GM19023 (cell line): ENCODE data around the gene SCRT2.

Experiments
- ATAC-seq: cut with Tn5 transposase; IDR thresholded peaks from one replicate; pipeline ENCODE4 v1.9.1; 2021; ENCODE audit warnings: mild to moderate bottlenecking, moderate library complexity; ENCODE audit not compliant: unreplicated experiment

SCRT2 gene

GRCh38 chr20:673603-674001 is 2.0 kb downstream of the SCRT2 start:
- no peak for ATAC-seq

- ATAC-seq = no peak
These were observed 2.5 kb downstream of the SCRT2 start for GRCh38 chr20:672963-673602.

DNA sequence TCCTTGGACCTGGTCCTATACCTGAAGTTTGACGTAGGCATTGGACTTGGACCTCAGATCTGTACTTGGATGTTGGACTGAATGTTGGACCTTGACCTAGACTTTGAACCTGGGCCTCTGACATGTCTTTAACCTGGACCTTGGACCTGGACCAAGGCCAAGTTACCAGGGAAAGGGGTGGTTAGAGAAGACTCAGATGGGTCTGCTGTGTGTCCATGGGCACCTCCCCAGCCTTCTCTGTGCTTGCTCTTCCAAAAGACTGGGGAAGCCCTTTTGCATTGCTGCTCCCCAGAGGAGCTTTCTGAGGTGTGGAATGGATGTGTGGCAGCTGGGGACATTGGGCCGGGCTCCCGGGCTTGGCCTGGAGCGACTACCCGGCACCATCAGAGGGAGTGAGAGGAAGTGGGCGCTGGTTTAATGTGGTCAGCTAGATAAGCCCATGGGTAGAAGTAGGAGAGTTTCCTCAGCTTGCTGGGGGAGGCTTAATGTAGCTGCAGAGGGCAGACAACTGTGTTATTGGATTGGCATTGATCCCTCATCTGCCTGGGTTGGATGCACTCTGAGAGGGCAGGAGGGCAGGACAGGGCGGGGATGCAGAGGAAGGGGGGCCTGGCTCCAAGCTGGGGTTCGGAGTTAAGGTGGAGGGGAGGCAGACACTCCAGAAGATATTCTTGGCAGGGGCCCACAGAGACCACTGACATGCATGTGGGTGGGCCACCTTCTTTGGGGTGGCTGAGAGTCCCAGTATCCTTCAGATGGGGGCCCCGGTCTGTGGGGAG is 4.2 kb downstream of the SCRT2 start:
- ATAC-seq = no peak

DNA sequence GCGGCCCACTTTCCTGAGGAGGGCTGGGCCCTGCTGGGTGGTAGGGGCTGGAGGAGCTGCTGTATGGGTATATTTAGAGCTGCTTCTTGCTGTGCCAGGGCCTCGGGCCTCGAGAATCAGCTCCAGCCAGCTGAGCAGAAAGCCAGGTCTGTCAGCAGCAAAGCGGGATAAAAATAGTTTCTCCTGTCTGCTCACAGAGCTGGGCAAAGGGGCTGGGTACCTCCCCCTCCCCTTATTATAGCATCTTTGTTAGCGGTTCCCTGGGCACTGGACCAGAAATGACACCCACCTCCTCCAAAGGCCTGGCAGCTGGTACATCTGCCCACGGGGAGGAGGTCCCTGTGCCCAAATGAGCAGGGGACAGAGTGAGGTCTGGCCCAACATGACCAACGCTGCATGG is 6.0 kb downstream of the SCRT2 start:
- ATAC-seq = no peak

DNA sequence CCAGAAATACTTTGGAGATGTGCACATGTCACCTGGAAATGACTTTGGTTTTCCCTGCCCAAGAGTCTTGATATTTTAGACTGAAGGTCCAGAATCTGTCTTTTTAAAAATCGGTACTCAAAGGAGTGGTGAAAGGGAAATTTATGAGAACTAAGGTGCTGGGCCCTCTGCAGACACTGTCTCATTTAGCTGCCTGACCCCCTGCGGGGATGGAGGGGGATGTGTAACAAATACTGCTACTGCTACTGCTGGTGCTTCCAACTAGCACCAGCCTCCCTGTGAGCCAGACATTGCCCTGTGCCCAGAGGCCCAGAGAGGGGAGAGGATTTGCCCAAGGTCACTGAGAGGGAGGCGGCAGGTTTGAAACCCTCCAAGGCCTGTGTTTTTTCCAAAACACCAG is 7.0 kb downstream of the SCRT2 start:
- no peak for ATAC-seq

- no peak for ATAC-seq
These were observed 7.6 kb downstream of the SCRT2 start for GRCh38 chr20:668050-668449.

DNA sequence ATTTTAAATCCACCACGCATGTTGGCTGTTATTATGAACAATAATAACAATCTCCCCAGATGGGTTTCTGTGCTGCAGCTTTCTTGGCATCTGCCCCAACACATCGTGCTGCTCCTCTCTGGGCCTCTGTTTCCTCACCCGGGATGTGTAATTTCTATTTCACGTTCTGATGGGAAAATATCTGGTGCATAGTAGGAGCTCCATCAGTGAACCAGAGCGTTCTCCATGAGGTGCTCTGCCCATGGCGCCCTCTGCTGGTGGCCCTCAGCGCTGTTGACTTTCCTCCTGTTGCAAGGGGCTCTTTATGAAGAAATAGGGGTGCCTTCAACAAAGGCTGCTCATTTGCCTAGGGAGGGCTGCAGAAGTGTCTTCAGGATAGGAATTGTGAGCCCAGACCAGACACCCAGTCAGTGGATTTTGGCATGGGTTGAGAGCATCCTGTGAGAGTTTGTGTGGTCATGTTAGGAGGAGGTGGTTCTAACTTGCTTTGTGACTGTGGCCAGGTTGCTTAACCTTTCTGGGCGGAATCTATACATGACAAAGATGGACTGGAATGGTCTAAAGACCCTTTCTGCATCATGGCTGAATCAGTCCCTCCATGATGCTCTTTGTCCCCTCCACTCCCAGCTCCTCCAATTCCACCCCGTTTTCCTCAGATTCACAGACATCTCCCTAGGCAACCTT is 8.1 kb downstream of the SCRT2 start:
- ATAC-seq = no peak

GRCh38 chr20:666877-667276 is 8.7 kb downstream of the SCRT2 start:
- no peak for ATAC-seq

GRCh38 chr20:665276-665675 is 10.3 kb downstream of the SCRT2 start:
- ATAC-seq = no peak

- no peak for ATAC-seq
These were observed 11.0 kb downstream of the SCRT2 start for GRCh38 chr20:664576-664975.

DNA sequence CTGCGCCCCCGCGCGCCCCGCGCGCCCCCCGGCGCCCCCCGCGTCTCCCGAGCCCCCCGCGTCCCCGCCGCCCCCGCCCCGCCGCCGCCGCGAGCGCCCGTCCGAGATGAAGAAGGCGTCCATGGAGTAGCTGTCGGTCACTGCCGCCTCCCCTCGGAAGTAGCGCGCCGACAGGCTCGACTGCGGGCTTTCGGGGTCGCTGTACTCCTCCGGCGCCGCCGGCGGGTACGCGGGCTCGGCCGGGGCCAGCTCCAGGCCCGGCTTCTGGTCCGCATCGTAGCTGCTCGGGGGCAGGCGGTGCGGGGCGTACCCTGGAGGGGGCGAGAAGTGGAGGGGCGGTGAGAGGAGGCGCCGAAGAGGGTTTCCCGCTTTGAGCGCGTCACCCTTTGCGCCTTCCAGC is 11.5 kb downstream of the SCRT2 start:
- ATAC-seq = no peak

- no peak for ATAC-seq
These were observed 12.1 kb downstream of the SCRT2 start for GRCh38 chr20:663315-664090.

DNA sequence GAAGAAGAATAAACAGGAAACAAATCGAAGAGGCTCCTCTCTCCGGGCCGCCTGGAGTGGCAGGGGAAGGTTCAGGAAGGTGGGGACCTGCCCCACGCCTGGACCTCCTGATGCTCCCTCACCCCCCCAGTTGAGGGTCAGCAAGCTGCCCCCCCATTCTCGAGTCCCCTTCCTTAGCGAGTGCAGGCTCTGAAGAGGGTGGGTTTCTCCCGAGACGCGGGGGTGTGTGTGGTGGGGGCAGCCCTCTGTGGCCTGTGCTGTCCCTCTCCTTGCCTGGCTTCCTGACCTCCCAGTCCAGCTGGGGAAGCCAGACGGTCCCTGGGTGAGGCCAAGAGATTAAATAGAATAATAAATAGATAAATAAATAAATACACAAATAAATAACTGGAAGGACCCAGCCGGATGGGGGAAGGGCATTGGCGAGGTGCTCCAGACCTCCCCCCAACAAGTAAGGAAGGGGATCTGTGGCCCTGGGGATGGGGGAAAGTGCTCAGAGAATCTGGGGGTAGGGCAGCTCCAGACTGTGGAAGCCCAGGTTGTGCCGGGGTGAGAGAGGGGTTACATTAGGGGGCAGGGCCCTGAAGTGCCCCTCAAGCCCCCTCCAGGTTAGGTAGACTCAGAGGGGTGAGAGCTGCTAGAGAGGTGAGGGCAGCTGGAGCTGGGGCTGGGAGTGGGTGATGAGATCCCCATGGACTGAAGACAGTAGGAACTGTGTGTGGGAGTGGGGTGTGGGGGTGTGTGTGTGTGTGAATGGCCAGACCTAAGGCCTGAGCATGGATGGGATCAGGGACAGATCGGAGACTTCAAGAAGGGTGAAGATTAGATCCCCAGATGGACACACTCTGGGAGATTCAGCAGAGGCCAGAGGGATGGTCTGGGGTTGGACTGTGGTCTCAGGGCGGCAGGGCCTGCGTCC is 13.1 kb downstream of the SCRT2 start:
- ATAC-seq = no peak

DNA sequence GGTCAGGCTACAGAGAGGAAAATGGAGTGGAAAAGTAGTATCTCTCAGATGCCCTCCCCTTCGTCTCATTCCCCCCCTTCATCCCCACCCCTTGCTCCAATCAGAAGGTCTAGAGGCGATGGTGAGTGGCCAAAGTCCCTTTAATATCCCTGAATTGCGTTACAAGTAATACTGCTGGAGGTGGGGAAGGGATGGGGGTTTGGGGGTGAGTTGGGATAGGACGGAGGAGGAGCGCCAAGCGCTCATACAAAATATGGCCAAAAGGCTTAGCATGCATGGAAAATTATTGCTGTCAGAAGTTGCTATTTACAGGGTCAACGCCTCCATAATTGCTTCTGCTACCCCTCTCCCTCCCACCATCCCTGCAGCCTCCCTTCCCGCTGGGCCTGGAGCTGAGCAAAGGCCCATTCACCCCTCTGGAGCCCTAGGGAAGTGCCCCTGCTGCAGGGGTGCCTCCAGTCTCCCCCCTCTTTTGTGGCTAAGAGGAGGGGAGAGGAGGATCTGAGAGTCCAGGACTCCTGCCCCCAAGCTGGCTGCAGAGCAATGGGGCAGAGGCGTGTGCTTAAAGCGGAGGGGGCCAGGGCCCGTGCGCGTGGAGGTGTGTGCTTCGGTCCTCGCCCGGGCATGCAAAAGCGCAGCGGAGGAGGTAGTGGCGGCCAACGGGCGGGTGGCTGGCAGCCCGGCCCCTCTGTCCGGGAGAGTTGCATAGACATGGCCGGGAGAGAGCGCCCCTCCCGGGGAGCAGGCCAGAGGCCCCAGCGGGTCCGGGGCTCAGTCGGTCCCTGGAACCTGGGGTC is 13.9 kb downstream of the SCRT2 start:
- no peak for ATAC-seq

DNA sequence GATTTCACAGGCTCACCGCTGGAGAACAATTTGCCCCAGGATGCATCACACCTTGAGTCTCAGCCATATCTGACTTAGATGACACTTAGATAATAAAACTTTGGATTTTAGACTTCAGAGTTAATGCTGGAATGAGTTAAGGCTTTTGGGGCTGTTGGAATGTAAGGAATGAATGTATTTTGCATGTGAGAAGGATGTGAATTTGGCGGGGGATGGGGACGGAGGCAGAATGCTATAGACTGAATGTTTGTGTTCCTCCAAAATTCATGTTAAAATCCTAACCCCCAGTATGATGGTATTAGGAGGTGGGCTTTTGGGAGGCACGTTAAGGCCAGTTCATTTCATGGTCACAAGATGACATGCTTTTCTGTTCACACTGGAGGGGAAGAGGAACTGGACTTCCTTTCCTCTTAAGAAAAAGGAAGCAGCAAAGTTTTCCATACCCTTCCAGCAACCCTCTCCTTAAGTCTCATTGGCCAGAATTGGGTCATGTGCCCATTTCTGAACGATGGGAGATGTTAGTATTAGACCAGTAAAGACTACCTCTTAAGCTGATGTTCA is 16.8 kb downstream of the SCRT2 start:
- ATAC-seq = no peak

GRCh38 chr20:658202-658601 is 17.4 kb downstream of the SCRT2 start:
- ATAC-seq = no peak

DNA sequence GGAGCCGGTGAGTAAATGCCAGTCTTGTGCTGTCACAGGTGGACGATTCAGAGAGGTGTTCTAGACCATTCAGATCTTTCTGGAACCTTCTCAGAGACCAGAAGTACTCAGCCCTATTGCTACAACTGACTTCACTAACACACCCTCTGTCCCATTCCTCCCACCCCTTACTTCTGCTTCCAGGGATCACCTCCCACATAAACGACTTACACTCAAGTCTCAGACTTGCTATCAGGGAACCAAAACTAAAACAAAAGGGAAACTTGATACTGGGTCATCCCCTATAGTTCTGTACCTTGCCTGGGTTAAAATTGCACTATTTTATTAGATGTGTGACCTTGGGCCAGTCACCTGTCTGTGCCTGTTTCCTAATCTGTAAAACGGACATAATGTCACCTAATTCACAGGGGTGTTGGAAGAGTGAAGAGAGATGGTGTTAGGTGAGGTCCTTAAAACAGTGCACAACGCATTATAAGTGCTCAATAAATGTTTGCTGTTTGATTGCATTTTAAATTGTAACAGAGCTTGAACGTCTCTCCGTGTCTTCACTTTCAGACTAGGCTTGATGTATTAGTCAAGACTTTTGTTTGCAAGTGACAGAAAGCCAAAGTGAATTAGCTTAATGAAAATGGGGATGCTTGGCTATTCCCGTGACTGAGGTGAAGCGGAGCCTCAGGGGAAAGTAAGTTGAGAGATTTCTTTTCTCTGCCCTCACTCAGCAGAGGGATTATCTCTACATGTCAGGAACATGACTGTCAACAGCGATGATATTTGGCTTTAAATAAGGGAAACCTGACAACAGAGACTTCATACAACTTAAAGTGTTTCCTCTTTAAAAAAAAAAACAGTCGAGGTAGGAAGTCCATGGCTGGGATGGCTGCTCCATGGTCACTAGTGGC is 19.6 kb downstream of the SCRT2 start:
- ATAC-seq = no peak

DNA sequence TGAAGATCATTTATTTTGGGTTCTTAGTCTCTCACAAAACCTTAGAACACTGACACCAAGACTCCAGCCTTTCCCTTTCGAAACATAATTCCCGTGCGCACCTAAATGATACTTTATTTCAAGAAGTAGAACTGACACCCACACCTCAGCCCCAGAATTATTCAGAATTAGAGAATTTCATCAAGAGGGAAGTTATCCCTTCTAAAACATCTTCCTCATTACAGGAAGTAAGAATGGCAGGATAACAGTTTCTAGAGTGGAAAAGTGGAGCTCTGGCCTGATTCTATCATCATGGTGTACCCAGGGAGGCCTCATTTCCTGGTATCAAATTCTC is 21.2 kb downstream of the SCRT2 start:
- no peak for ATAC-seq
